ENCODE data around the gene HS3ST4. TPM values are rescaled to one million over a fixed set of nuclear protein-coding genes. Genes with fewer than 3 reads are reported as not detected.
A peak's percentile ranks its signal among the peaks of the same experiment; 100 is the strongest.

The HS3ST4 gene
- polyA plus RNA-seq, 4 donors: 0.30 to 0.64 (median 0.44) TPM

DNA sequence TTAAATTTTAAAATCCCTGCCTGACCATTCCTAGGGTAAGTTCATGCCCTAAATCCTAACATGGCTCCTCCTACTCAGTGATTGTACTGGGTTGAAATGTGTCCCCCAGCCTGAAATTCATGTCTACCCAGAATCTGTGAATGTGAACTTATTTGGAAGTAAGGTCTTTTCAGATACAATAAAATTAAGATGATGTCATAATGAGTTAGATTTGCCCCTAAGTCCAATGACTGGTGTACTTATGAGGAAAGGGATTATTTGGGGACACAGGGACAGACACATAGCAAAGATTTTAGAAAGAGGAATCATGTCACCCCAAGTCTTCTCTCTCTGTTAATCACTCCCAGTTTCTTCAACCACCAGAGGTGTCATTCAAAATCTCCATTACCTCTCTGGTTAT is 185.3 kb downstream of the HS3ST4 start:
- DNase-seq (ENCODE audit: low read depth in 4 of 4, low spot score in 2 of 4): no peak

DNA sequence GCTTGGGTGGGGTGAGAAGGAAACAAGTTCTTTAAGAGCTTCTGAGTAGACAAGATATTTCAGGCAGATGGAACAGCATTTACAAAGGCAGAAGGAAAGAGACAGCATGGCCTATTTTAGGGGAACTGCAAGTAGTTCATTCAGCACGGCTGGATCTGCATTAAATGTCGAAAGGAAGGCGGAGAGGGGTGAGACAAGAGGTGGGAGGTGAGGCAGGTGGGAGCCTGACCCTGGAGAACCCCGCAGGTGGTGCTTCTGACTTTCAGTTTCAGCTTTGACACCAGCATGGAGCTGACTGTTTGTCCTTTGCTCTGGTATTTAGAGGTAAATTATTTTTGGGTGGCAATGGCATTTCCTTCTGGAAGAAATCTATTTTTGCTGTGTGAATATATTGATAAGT is 194.8 kb downstream of the HS3ST4 start:
- no peak for DNase-seq (ENCODE audit: low read depth in 4 of 4, low spot score in 2 of 4)

DNA sequence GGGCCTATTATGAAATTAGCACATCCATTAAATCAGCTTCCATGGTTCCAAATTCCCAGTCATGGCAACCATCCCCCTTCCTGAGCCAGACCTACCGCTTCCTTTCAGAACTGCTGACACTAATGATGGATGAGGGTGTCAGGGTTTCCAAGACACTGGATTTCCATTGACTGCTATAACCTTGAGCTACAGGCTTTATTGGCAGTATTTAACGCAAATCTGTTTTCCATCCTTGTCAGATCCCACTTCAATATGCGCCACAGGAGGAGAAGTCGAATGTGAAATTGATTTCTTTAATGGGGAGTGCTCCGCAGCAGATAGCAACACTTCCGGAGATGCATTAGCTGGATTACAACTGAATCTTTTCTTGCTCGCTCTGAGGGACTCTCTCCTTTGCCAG is 197.1 kb downstream of the HS3ST4 start:
- no peak for DNase-seq (ENCODE audit: low read depth in 4 of 4, low spot score in 2 of 4)

DNA sequence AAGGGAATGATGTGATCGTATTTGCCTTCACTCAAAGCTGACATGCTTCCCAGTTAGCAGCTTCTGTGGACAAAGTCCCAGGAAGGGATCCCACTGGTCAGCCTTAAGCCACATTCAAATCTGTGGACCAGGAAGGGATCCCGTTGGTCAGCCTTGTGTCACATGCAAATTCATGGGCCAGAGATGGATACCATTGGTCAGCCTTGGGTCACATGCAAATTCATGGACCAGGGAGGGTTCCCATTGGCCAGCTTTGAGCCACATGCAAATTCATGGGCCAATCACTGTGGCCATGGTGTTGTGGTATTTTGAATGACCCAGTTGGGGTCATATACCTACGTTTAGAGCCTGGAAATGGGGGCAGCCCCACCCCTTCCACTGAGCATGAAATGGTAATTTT is 201.6 kb downstream of the HS3ST4 start:
- no peak for DNase-seq (ENCODE audit: low read depth in 4 of 4, low spot score in 2 of 4)

DNA sequence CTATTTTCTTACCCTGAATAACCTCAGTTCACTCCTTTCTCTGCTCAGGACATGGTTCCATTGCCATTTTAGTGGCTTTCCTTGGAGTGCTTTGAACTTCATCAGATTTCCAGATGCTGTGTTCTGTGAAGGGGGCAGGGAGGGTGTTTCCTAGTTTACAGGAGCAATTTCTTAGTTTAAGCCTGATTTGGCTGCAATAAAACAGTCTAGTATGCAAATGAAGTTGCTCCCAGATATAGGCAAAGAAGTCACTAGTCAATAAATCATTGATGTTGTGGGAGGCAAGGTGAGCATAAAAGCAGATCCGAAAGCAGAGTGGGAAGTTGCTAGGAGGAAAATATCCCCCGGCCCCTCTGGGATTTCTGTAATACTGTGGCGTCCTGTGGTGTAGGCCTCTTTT is 202.3 kb downstream of the HS3ST4 start:
- no peak for DNase-seq (ENCODE audit: low read depth in 4 of 4, low spot score in 2 of 4)

DNA sequence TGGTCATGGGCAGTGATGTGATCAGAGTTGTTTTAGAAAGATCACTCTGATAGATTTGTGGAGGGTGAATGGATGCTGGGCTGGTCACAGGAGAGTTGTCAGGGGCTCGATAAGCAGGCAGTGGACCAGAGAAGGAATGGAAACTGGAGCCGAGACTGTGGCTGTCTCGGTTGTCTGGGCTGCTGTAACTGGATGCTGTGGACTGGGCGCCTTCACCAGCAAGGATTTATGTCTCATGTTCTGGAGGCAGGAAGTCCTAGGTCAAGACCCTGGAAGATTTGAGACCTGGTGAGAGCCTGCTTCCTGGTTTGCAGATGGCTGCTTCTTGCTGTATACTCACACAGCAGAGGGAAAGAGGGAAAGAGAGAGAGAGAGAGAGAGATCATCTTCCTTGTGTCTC is 203.6 kb downstream of the HS3ST4 start:
- DNase-seq (ENCODE audit: low read depth in 4 of 4, low spot score in 2 of 4): peak; percentile 39 to 73 (median 69)

DNA sequence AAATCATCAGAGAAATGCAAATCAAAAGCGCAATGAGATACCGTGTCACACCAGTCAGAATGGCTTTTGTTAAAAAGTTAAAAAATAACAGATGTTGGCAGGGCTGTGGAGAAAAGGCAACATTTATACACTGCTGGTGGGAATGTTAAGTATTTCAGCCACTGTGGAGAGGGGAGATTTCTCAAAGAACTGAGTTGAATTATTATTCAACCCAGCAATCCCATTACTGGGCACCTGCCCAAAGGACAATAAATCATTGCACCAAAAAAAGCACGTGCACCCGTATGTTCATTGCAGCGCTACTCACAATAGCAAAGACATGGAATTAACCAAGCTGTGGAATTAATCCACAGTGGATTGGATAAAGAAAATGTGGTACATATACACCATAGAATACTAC is 204.7 kb downstream of the HS3ST4 start:
- DNase-seq (ENCODE audit: low read depth in 4 of 4, low spot score in 2 of 4): no peak

DNA sequence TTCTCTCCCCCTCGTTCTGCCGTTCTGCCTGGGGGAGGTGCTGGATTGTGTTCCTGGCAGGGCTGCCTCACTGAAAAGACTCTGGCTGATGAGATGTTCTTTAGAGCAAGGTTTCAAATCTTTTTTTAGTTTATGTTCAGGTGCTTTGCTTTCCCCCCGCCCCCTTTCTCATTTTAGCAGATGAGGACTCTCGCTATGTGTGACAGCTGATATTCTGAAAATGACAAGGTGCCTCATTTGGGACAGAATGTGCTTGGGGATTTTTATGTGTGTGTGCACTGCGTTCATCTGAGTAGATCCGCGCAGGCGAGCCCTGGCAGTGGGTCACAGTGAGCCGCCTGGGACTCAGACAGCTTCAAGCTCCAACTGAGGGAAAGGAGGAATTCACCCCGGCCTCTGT is 205.9 kb downstream of the HS3ST4 start:
- DNase-seq (ENCODE audit: low read depth in 4 of 4, low spot score in 2 of 4): no peak

DNA sequence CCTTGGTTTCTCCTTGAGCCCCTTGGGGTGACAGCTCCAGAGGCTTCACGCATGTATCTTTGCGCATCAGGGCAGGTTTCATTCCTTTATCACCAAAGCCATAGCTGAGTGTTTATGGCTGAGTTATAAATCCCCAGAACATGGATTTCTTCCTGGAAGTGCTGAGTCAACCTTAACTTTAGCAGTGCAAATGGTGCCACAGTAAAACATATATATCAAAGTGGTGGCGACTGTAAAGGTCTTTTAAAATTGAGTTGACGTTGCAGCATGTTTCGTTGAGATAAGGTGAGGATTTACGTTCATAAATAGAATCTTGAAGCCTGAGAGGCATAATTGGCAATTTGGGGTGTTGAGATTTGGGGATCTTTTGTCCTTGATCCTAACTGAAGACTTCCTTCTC is 214.1 kb downstream of the HS3ST4 start:
- no peak for DNase-seq (ENCODE audit: low read depth in 4 of 4, low spot score in 2 of 4)

DNA sequence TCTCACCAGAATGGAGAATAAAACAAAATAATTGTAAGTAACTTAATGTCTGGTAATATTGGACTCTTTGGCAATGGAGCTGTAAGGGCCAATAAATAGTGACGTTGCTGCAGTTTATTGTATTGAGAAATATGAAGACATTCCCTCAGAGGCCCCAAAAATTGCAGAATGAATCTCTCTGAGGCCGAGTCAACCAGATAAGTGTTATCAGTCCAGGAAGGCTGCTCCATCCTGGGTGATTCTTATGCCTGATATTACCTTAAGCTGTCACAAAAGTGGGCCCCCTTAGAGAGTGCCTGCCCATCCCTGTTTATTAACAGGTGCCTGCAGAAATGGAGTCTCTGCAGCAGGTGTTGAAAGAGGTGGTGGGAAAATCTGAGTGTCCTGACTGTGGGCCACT is 219.2 kb downstream of the HS3ST4 start:
- DNase-seq (ENCODE audit: low read depth in 4 of 4, low spot score in 2 of 4): no peak

DNA sequence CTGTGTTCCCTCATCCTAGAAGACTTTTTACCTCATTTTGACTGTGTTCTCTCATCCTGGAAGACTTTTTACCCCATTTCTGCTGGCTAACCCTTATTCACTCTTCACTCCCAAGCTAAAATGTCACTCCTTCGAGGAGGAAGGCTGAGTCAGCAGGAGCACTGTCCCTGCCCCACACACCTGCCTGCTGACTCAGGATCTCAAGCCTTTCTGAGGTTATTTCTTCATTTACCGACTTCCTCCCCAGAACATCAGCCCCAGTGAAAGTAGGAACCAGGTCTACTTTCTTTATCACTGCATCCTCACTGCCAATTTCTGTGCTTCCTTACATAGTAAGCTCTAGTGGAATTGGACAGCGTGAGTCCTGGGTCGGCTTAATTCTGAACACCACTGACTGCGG is 220.6 kb downstream of the HS3ST4 start:
- no peak for DNase-seq (ENCODE audit: low read depth in 4 of 4, low spot score in 2 of 4)

DNA sequence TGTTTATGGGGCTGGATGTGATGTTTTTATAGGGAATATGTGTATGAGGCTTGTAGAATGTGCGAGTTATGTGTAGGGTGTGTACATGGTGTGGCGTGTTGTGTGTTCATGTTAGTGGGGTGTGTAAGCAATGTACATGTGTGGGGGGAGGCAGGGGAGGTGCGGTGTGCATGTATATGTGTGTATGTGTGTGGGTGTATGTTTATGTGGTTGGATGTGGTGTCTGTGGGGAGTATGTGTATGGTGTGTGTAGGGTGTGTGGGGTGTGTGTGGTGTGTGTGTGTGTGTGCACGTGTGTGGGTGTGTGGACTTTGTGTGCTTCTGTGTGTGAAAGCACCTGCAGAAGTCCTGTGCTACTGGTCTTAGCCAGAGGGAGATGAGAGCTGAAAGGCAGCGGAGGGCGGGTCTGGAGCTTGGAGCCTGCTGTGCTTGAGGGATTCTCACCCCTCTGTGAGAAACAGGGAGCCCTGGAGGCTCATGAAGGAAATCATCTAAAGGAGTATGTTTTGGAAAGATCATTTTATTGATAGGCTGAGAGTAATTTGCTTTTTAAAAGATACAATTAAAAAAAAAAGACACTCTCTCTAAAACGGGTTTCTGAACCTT is 222.7 kb downstream of the HS3ST4 start:
- no peak for DNase-seq (ENCODE audit: low read depth in 4 of 4, low spot score in 2 of 4)

DNA sequence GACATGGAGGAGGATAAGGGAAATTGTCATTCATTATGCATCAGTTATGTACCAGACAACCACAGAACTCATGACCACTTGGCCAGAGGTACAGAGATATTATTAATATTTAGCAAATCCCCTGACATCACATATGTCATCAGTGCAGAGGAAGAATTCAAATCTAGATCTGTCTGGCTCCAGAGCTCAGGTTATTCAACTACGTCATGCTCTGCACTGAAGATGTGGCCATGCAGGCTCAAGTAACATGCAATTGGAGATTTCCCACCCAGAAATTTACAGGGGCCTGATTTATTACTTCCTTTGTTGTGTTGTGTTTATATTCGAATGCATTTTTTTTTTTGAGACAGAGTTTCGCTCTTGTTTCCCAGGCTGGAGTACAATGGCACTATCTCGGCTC is 224.3 kb downstream of the HS3ST4 start:
- DNase-seq (ENCODE audit: low read depth in 4 of 4, low spot score in 2 of 4): peak; percentile 53 to 64 (median 59)

DNA sequence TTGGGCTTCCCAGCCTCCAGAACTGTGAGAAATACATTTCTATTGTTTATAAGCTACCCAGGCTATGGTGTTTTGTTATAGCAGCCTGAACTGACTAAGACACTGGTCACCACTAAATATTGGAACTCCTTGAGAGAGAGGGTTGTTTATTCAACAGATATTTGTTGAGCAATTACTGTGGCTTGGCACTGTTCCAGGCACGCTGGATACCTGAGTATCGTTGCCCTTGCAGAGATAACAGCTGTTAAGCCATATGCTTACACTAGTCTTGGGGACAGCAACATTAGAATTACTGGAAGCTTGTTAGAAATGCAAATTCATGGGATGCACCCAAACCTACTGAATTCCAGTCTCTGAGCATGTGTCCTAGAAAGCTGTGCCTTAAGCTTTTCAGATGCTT is 230.7 kb downstream of the HS3ST4 start:
- DNase-seq (ENCODE audit: low read depth in 4 of 4, low spot score in 2 of 4): no peak

DNA sequence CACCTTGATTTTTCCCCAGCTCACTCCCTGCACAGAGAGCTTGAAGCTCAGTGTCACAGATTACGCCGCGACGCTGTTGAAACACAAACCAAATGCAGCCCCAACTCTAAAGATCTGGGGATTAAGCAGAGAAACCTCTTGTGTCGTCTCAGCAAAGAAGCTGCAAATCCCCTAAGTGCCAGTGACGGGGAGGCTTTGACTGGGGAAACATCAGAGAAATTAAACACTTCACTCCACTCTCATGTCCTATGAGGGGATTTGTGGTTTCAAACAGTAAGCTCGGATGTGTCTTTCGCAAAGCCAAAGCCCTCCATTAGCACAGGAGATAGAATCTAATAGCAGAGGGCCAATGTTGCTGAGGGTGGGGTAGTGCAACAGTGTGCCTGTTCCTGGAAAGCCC is 233.7 kb downstream of the HS3ST4 start:
- no peak for DNase-seq (ENCODE audit: low read depth in 4 of 4, low spot score in 2 of 4)

DNA sequence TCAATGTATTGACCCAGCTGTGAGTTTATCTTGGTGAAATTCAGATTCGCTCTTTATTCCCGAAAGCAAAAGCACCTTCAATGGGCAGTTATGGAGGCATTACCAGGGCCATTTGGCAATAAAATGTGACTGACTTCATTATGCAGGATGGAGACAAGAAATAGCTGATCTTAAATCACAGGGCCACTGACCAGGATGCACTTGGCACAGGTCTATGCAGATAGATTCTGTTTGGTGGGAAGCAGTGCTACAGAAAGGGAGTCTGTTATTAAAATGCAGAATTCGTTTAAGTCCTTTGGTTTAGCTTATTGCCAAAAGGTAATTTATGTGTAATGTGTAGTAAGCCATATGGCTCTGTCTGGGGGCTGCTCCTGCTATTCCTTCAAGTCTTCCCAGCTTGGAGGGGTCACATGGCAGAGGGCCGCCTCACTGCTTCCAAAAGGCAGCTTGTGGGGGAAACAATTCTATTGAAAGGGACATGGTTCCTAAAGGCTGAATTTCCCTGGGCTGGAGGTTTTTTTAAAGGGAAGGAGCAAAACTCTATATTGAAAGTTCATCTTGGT is 239.8 kb downstream of the HS3ST4 start:
- DNase-seq (ENCODE audit: low read depth in 4 of 4, low spot score in 2 of 4): no peak

DNA sequence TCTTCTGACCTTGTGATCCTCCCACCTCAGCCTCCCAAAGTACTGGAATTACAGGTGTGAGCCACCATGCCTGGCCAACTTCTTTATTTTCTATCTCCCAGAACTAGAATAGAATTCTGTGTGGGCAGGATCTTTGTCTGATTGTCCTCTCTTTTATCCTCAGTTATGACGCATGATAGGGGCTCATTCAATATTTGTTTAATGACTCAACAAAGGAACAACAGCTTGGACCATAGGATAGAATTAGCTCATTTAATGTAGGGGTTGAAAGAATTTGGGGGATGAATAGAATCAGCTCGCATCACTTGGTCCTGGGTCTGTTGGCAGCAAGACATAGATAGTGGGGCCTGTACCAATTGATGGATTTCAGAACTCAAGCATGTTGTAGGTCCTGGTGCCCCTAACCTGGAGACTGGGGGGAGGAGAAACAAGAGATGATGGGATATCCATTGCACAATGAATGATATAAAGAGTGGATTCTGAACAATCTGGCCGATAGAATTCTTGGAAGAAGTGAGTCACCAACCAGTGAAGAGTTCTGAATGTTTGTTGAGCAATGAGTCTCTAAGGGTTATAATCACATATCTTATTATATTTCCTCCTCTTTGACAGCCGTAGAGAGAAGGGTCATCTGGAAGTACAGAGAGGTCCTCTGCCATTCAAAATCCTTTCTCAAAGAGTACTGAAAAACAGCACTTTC is 250.2 kb downstream of the HS3ST4 start:
- no peak for DNase-seq (ENCODE audit: low read depth in 4 of 4, low spot score in 2 of 4)

DNA sequence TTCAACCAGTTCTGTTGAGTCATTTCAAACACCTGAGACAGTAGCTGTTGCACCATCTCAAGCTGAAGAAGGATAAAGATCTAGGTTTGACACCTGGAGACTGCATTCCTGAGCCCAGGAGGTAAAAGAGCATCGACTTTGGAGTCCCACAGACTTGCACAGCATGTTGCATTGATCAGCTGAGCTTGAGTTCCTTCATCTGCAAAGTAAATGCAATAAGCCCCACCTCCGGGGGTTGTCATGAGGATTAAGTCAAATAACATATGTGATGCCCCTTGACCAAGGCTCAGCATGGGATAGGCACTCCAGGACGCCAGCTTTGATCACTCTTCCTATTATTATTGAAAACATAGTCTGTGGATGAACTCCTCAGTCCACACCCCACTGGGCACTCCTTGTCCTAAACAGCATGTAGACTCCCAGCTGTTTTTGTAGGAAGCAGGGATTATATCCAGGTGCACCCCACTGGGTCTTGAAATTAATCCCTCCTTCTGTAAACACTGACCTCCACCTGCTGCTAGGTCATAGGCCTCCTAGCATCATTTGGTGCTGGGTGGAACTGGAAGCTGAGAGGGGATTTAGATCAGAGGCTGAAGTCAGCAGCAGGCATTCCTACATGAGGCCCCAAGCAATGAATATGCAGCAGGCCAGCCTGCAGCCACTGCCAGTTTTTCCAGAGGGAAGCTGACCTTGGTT is 259.0 kb downstream of the HS3ST4 start:
- no peak for DNase-seq (ENCODE audit: low read depth in 4 of 4, low spot score in 2 of 4)

DNA sequence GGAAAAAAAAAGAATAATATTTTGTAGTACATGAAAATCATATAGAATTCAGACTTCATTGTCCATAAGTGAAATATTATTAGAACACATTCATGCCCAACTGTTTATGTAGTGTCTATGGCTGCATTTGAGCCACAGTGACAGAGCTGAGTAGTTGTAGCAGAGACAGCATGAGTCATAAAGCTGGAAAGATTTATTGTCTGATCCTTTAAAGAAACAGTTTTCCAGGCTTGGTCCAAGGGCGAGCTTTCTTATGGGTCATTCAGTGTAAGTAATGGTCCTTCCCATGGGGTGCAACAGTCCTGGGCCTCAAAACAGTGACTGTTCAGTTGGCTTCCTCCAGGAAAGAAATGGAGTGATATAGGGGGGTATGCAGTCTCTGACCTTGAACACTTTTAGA is 260.2 kb downstream of the HS3ST4 start:
- DNase-seq (ENCODE audit: low read depth in 4 of 4, low spot score in 2 of 4): no peak

DNA sequence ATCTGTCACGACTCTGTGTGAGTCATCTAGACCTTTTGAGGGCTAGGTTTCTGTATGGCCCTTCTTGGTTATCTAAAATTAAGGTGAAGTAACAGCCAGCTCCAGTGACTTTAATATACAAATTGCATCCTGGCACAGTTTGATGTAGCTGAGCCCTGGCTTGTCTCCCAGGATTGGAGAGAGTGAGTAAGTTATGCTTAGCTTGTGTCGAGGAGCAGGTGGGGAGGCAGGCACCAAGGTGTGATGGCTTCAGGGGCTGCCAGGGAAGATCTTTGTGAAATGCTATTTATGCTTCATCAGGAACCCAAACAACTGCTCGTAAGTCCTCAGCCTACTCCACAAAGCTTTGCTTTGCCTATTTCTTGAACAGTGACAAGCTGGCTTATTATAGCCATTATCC is 261.2 kb downstream of the HS3ST4 start:
- no peak for DNase-seq (ENCODE audit: low read depth in 4 of 4, low spot score in 2 of 4)

DNA sequence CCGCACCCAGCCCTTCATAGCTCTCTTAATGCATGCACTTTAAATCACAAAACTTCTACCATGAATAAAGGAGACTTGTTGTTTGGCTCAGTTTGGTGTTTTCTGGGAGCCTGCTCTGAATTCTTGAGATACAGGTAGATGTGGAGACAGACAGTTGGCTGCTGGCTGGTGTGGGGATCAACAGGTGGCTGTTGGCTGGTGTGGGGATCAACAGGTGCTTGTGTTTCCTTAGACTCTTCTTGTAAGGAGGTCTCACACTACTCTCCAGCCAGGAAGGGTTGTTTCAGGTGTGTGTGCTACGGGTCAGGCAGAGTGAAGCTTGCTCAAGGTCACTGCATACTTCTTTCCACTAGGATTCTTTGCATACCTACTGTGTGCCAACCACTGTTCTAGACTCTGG is 265.9 kb downstream of the HS3ST4 start:
- DNase-seq (ENCODE audit: low read depth in 4 of 4, low spot score in 2 of 4): no peak

DNA sequence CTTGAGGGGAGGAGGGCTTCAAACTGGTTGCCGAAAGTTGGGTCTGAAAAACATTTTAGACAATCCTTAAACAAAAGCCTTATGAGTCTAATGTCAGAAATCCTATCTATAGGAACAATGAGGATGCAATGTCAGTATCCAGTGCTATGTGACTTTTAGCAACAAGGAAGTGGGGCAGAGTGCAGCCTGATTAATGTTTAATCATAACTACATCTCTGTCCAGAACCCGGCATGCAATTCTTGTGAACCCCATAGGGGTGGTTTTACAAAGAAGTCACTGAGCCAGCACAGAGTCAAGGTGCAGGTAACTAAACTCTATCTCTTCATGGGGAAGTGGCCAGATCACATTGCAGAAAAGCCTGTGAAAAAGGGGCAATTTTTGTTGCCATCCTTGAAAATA is 267.5 kb downstream of the HS3ST4 start:
- no peak for DNase-seq (ENCODE audit: low read depth in 4 of 4, low spot score in 2 of 4)

Data from left renal cortex interstitium (tissue), 4 donors.